A549 (cell line): ENCODE data around the gene POU2F3. TPM values are rescaled to one million over a fixed set of nuclear protein-coding genes. Genes with fewer than 3 reads are reported as not detected.

Source experiments
- ATAC-seq, 2 experiments: fragments of 200-7000 bp in 1 of 2; fragments of >200 bp in 1 of 2; cut with Nextera tagmentation in 1 of 2; cut with Tn5 transposase in 1 of 2; 3 replicates each; pipeline versions ENCODE4 v1.8.0 to v1.9.1; 2018 to 2020; ENCODE audit warnings: mild to moderate bottlenecking in 1 of 2, moderate library complexity in 1 of 2
- CTCF ChIA-PET: fragments of 300-600 bp; sonication (Branson Sonifier 250); formaldehyde crosslinking; extraction: SDS; loops from one replicate; lab custom pipeline; 2021; ENCODE audit warnings: antibody characterized with exemption, inconsistent platforms; lab: Yijun Ruan, JAX
- POLR2A ChIA-PET: fragments of 350-600 bp; formaldehyde crosslinking; extraction: SDS; loops from one replicate; lab custom pipeline; 2021; ENCODE audit warnings: antibody characterized with exemption, inconsistent platforms; lab: Yijun Ruan, JAX
- DNase-seq, 2 experiments: peaks; one replicate each; pipeline versions ENCODE4 v3.0.0 to v3.0.0-alpha.2; 2011 to 2016; ENCODE audit warnings: low read depth in 1 of 2, low spot score in 1 of 2
- FAIRE-seq: peaks from 2 replicates; lab custom pipeline; 2011; peaks lifted over from hg19 to GRCh38; lab: Jason Lieb, UNC
- H3K27ac ChIP-seq, 2 experiments: fragments of >200 bp; sonication (Bioruptor Twin); formaldehyde crosslinking; 3 replicates each; pipeline ENCODE4 v1.5.1; 2016 to 2017
- H3K4me1 ChIP-seq: fragments of >200 bp; sonication (Bioruptor Twin); formaldehyde crosslinking; 3 replicates; pipeline ENCODE4 v1.6.1; 2016
- H3K4me2 ChIP-seq: fragments of >200 bp; sonication (Bioruptor Twin); formaldehyde crosslinking; 3 replicates; pipeline ENCODE4 v1.6.1; 2016
- H3K4me3 ChIP-seq: fragments of >200 bp; sonication (Bioruptor Twin); formaldehyde crosslinking; 3 replicates; pipeline ENCODE4 v1.5.1; 2016
- H3K9me3 ChIP-seq: fragments of >200 bp; sonication (Bioruptor Twin); formaldehyde crosslinking; 3 replicates; pipeline ENCODE4 v1.6.1; 2016
- CBX2 ChIP-seq: fragments of 200-600 bp; sonication (generic); IDR thresholded peaks from 2 replicates; pipeline ENCODE4 v1.6.1; 2016; ENCODE audit warnings: low read depth, mild to moderate bottlenecking, borderline replicate concordance
- CEBPB ChIP-seq, 2 experiments: fragments of >200 bp in 1 of 2; sonication (Bioruptor Twin) in 1 of 2; formaldehyde crosslinking in 1 of 2; IDR thresholded peaks; 2 replicates each; pipeline ENCODE4 v1.6.1; 2012 to 2016
- CHD2 ChIP-seq: fragments of 150-350 bp; IDR thresholded peaks from 2 replicates; pipeline ENCODE4 v1.6.1; 2014; ENCODE audit warnings: low read length; ENCODE audit not compliant: partially characterized antibody
- E2F6 ChIP-seq: IDR thresholded peaks from 2 replicates; pipeline ENCODE4 v1.6.1; 2012; ENCODE audit warnings: low read depth, borderline replicate concordance
- EHF ChIP-seq: fragments of 250-450 bp; sonication (Bioruptor Pico); IDR thresholded peaks from 2 replicates; pipeline ENCODE4 v1.5.0; 2020; ENCODE audit warnings: mild to moderate bottlenecking
- EHMT2 ChIP-seq: fragments of 200-600 bp; sonication (generic); IDR thresholded peaks from 2 replicates; pipeline ENCODE4 v1.6.1; 2016; ENCODE audit warnings: antibody characterized with exemption, low read depth, mild to moderate bottlenecking, moderate library complexity
- ELK1 ChIP-seq: fragments of 150-350 bp; IDR thresholded peaks from 2 replicates; pipeline ENCODE4 v1.6.1; 2014; ENCODE audit warnings: low read depth, mild to moderate bottlenecking, low read length
- FOXS1 ChIP-seq: fragments of 250-450 bp; sonication (Bioruptor Pico); IDR thresholded peaks from 2 replicates; pipeline ENCODE4 v1.5.0; 2020; ENCODE audit warnings: mild to moderate bottlenecking, moderate library complexity
- GATA3 ChIP-seq: IDR thresholded peaks from 2 replicates; pipeline ENCODE4 v1.6.1; 2012; ENCODE audit warnings: borderline replicate concordance
- HDAC2 ChIP-seq: fragments of 200-600 bp; sonication (generic); IDR thresholded peaks from 2 replicates; pipeline ENCODE4 v1.6.1; 2016
- HES2 ChIP-seq: fragments of >200 bp; sonication (Bioruptor Twin); formaldehyde crosslinking; IDR thresholded peaks from 2 replicates; pipeline ENCODE4 v1.6.1; 2016
- JUNB ChIP-seq: fragments of >200 bp; sonication (Bioruptor Twin); formaldehyde crosslinking; IDR thresholded peaks from 2 replicates; pipeline ENCODE4 v1.6.1; 2016
- KDM5A ChIP-seq: fragments of 200-600 bp; sonication (generic); IDR thresholded peaks from 2 replicates; pipeline ENCODE4 v1.6.1; 2016; ENCODE audit warnings: antibody characterized with exemption, mild to moderate bottlenecking
- MAFK ChIP-seq: fragments of 450-650 bp; IDR thresholded peaks from 2 replicates; pipeline ENCODE4 v1.6.1; 2014; ENCODE audit not compliant: partially characterized antibody
- MAX ChIP-seq: IDR thresholded peaks from 2 replicates; pipeline ENCODE4 v1.6.1; 2012
- MAZ ChIP-seq: fragments of 150-350 bp; IDR thresholded peaks from 2 replicates; pipeline ENCODE4 v1.6.1; 2014; ENCODE audit warnings: antibody characterized with exemption, low read depth, low read length, borderline replicate concordance
- NFE2L2 ChIP-seq: fragments of 150-350 bp; conservative IDR thresholded peaks from 2 replicates; pipeline ENCODE4 v1.6.1; 2014; ENCODE audit warnings: low read length
- NR3C1 ChIP-seq: fragments of >200 bp; sonication (Bioruptor Twin); formaldehyde crosslinking; IDR thresholded peaks from 3 replicates; pipeline ENCODE4 v1.6.1; 2017
- POLR2A ChIP-seq: IDR thresholded peaks from 2 replicates; pipeline ENCODE4 v1.6.1; 2012; ENCODE audit warnings: mild to moderate bottlenecking, low read length
- POLR2AphosphoS2 ChIP-seq: conservative IDR thresholded peaks from 2 replicates; pipeline ENCODE4 v1.6.1; 2012; ENCODE audit warnings: low read length, improper control_type of control experiment, inconsistent platforms
- RAD21 ChIP-seq, 2 experiments: fragments of >200 bp in 1 of 2; sonication (Bioruptor Twin) in 1 of 2; formaldehyde crosslinking in 1 of 2; IDR thresholded peaks in 1 of 2; conservative IDR thresholded peaks in 1 of 2; 2 replicates in 1 of 2; 3 replicates in 1 of 2; pipeline ENCODE4 v1.6.1; 2012 to 2018; ENCODE audit warnings: inconsistent platforms in 1 of 2
- RCOR1 ChIP-seq: fragments of 150-350 bp; IDR thresholded peaks from 2 replicates; pipeline ENCODE4 v1.6.1; 2014; ENCODE audit warnings: antibody characterized with exemption, low read length, low read depth
- RNF2 ChIP-seq: fragments of 200-600 bp; sonication (generic); IDR thresholded peaks from 2 replicates; pipeline ENCODE4 v1.6.1; 2016; ENCODE audit warnings: low read depth, mild to moderate bottlenecking, antibody characterized with exemption, moderate library complexity, borderline replicate concordance
- TP53 ChIP-seq: fragments of 250-450 bp; sonication (Bioruptor Pico); IDR thresholded peaks from 2 replicates; pipeline ENCODE4 v1.5.0; 2021; ENCODE audit warnings: mild to moderate bottlenecking, moderate library complexity
- USF2 ChIP-seq: fragments of 450-650 bp; IDR thresholded peaks from 2 replicates; pipeline ENCODE4 v1.6.1; 2014; ENCODE audit warnings: antibody characterized with exemption
- ZC3H11A ChIP-seq: fragments of 450-650 bp; IDR thresholded peaks from 2 replicates; pipeline ENCODE4 v1.6.1; 2014; ENCODE audit warnings: antibody characterized with exemption, mild to moderate bottlenecking
- ZFP36 ChIP-seq: fragments of 450-650 bp; IDR thresholded peaks from 2 replicates; pipeline ENCODE4 v1.6.1; 2014; ENCODE audit warnings: borderline replicate concordance; ENCODE audit not compliant: partially characterized antibody
- ZSCAN20 ChIP-seq: fragments of 250-450 bp; sonication (Bioruptor Pico); IDR thresholded peaks from 2 replicates; pipeline ENCODE4 v1.8.0; 2022; ENCODE audit warnings: mild to moderate bottlenecking, moderate library complexity
- WGBS: methylation state at CpG from one replicate; pipeline ENCODE4 v1.1.6; 2017; ENCODE audit errors: missing lambda C conversion rate; 5-methylcytosine and 5-hydroxymethylcytosine counted together
- polyA plus RNA-seq, 4 experiments: library from polyadenylated mRNA; depleted of rRNA in 3 of 4; stranded (reverse); fragments of >200 nt; fragmentation: RNase III in 1 of 4; extraction: RNeasy Plus Mini Kit Qiagen cat#74134 plus additional on column Dnase treatment in 1 of 4; gene quantifications; 2 replicates in 3 of 4; 3 replicates in 1 of 4; pipeline ENCODE4 v1.2.3, GENCODE V29; 2011 to 2017

Gene POU2F3
- polyA plus RNA-seq, 2 of the 4 experiments (the other 2 are of a cell fraction), result not detected

- TF ChIP-seq RCOR1, result no peak
- TF ChIP-seq ZC3H11A, result no peak
- no peak for TF ChIP-seq NFE2L2
- TF ChIP-seq, all 56 proteins: peak for 0
Measured at GRCh38 chr11:120198787-120199469, 41.0 kb upstream of the POU2F3 start (continued).

- no peak for DNase-seq
- CTCF ChIA-PET, result interaction anchor here (1.3 to 1.6 kb wide), 2 partner anchors 9 to 104 kb away, joined by 5 read pairs; no protein-coding TSS in a partner anchor
- H3K9me3 ChIP-seq, result no peaks in the 10 kb centered on the region
- no peak overlapping the region for H3K4me2 ChIP-seq
- no peak for FAIRE-seq
- no peak for TF ChIP-seq EHF (CRISPR knock-in tag)
- no peak for TF ChIP-seq ELK1
- TF ChIP-seq, all 56 proteins: peak for 0
- no peak for ATAC-seq
- Histone ChIP-seq H3K4me3 (no peak overlapping the region), H3K4me1 (no peaks in the 10 kb centered on the region), H3K27ac (no peak overlapping the region)
- POLR2A ChIA-PET, result no interaction called here
- 82% methylated on average over 6 of the region's 9 CpGs for WGBS
Measured at GRCh38 chr11:120199613-120200012, 40.3 kb upstream of the POU2F3 start.

GRCh38 chr11:120200677-120201076 is 39.3 kb upstream of the POU2F3 start:
- POLR2A ChIA-PET, result no interaction called here
- CTCF ChIA-PET, result interaction anchor here (1.2 kb wide), 1 partner anchor 103 kb away, joined by 3 read pairs; no protein-coding TSS in a partner anchor
- no peaks in the 10 kb centered on the region for H3K4me1 ChIP-seq
- H3K4me3 ChIP-seq, result no peak overlapping the region
- TF ChIP-seq EHMT2, result no peak
- TF ChIP-seq ZFP36, result no peak
- TF ChIP-seq USF2, result no peak
- TF ChIP-seq MAX, result no peak
- TF ChIP-seq ELK1, result no peak
- TF ChIP-seq EHF (CRISPR knock-in tag), result no peak
- TF ChIP-seq JUNB, result no peak
- no peak for TF ChIP-seq RAD21 (conservative IDR thresholded peaks at IDR 0.05 in 1 of 2, IDR thresholded peaks at IDR 0.05 in 1 of 2)
- TF ChIP-seq RCOR1, result no peak
- no peak for TF ChIP-seq MAZ
- no peak for TF ChIP-seq ZC3H11A
- no peak for TF ChIP-seq ZSCAN20 (CRISPR knock-in tag)
- TF ChIP-seq HDAC2, result no peak
- no peak for TF ChIP-seq MAFK
- H3K9me3 ChIP-seq, result no peaks in the 10 kb centered on the region
- ATAC-seq (no peak), FAIRE-seq (no peak), DNase-seq (no peak)
- H3K4me2 ChIP-seq, result no peak overlapping the region
- H3K27ac ChIP-seq, result no peak overlapping the region
- WGBS, result 9% methylated on average over 1 of the region's 1 CpG

- ATAC-seq (no peak), FAIRE-seq (no peak), DNase-seq (no peak)
- H3K4me3 ChIP-seq, result no peak overlapping the region
- H3K27ac ChIP-seq, result no peak overlapping the region
- H3K4me2 ChIP-seq, result no peak overlapping the region
- WGBS, result 52% methylated on average over 3 of the region's 3 CpGs
- CTCF ChIA-PET, result interaction anchor here (1.2 kb wide), 1 partner anchor 102 kb away, joined by 3 read pairs; no protein-coding TSS in a partner anchor
- TF ChIP-seq CEBPB (IDR thresholded peaks at IDR 0.05) (no peak), ZC3H11A (no peak), HES2 (no peak), CBX2 (no peak), HDAC2 (no peak), MAX (no peak), TP53 (CRISPR knock-in tag) (no peak), FOXS1 (CRISPR knock-in tag) (no peak), NR3C1 (no peak), RCOR1 (no peak), POLR2A (no peak), CHD2 (no peak), GATA3 (no peak), KDM5A (no peak), POLR2AphosphoS2 (no peak), E2F6 (no peak), EHF (CRISPR knock-in tag) (no peak), NFE2L2 (no peak), RNF2 (no peak)
- no peaks in the 10 kb centered on the region for H3K4me1 ChIP-seq
- POLR2A ChIA-PET, result no interaction called here
- no peaks in the 10 kb centered on the region for H3K9me3 ChIP-seq
Measured at GRCh38 chr11:120201653-120202052, 38.3 kb upstream of the POU2F3 start.
